ENCODE data around the gene POLD2.
"Not testable (repeated sequence)": the region's sequence is repeated elsewhere in the genome, so short reads cannot be mapped to it uniquely, and the experiment has no call there.

Gene POLD2

DNA sequence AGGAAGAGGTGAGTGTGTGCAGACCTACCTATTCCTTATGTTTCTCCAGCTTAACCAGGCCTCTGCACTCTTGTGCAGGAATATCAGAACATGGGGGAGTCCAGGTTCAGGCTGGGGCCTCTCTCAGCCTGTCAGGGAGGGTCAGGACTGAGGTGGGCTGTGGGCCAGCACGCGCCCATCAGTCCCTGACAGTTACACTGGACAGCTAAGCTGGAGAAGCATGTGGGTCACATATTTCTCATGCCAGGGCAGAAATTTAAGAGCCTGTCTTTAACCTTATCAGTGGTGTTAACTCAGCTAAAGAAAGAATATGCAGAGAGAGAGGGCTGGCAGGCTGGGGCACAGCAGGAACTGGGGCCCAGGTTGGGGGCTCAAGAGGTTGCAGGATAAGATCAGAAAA lies 8.7 kb upstream of the POLD2 start:
- POLR2A ChIA-PET: interaction anchor here (0.6 to 1.3 kb wide), 2 partner anchors 9 to 64 kb away, joined by 3 read pairs; partner anchors contain the start of gene POLD2
- CTCF ChIA-PET: interaction anchor here (0.9 to 1.9 kb wide), 6 partner anchors 10 to 65 kb away, joined by 3 to 10 read pairs (median 5); no protein-coding TSS in a partner anchor
- no peak overlapping the region for H3K4me3 ChIP-seq (ENCODE audit: low read depth, low read length)
- TF ChIP-seq, protein P1, sequence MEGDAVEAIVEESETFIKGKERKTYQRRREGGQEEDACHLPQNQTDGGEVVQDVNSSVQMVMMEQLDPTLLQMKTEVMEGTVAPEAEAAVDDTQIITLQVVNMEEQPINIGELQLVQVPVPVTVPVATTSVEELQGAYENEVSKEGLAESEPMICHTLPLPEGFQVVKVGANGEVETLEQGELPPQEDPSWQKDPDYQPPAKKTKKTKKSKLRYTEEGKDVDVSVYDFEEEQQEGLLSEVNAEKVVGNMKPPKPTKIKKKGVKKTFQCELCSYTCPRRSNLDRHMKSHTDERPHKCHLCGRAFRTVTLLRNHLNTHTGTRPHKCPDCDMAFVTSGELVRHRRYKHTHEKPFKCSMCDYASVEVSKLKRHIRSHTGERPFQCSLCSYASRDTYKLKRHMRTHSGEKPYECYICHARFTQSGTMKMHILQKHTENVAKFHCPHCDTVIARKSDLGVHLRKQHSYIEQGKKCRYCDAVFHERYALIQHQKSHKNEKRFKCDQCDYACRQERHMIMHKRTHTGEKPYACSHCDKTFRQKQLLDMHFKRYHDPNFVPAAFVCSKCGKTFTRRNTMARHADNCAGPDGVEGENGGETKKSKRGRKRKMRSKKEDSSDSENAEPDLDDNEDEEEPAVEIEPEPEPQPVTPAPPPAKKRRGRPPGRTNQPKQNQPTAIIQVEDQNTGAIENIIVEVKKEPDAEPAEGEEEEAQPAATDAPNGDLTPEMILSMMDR (IDR thresholded peaks at IDR 0.05; ENCODE audit: insufficient read depth, low read length, missing control alignments): no peak
- no peak for DNase-seq (ENCODE audit: low read depth, low spot score)

DNA sequence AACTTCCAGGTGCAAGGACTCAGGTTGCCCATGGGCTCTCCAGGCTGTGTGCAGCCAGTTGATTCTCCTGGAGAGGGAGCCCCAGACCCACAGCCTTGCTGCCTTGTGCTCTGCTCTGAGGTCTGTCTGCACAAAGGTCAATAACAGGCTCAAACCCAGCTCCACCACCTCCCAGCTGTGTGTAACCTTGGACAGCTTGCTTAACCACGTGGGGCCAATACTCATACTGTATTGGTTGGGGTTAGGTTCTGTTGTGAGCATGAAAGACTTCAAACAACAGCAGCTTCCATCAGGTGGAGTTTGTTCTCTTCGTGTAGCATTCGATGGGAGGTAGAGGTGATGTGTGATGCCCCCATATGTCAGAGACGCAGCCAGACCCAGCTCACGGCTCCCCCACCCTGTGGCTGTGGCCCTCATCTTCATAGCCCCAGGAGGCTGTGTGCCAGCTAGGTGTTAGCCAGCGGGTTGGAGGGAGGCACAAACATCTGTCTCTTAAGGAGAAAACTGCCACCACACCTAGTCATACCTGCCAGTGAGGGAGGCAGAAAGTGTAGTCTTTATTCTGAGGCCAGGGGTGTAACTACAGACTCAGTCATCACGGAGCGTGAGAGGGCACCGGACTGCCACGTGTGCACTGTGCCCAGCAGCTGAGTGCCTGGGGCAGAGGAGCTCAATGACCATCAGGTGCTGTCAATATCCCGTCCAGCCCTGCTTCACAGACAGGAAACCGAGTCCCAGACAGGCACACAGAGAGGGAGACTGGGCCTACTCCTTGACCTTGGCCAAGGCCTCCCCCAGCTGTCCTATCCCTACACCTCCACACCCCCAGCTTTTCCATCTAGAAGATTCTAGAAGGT lies 8.1 kb upstream of the POLD2 start:
- TF ChIP-seq, protein P1 (IDR thresholded peaks at IDR 0.05; ENCODE audit: insufficient read depth, low read length, missing control alignments): peak; percentile 42
- H3K4me3 ChIP-seq (ENCODE audit: low read depth, low read length): no peak overlapping the region
- CTCF ChIA-PET: interaction anchor here (1.0 to 1.9 kb wide), 6 partner anchors 11 to 65 kb away, joined by 3 to 10 read pairs (median 5); no protein-coding TSS in a partner anchor
- DNase-seq (ENCODE audit: low read depth, low spot score): no peak
- POLR2A ChIA-PET: interaction anchor here (1.3 kb wide), 1 partner anchor 9 kb away, joined by 3 read pairs; the partner anchor contains the start of gene POLD2

DNA sequence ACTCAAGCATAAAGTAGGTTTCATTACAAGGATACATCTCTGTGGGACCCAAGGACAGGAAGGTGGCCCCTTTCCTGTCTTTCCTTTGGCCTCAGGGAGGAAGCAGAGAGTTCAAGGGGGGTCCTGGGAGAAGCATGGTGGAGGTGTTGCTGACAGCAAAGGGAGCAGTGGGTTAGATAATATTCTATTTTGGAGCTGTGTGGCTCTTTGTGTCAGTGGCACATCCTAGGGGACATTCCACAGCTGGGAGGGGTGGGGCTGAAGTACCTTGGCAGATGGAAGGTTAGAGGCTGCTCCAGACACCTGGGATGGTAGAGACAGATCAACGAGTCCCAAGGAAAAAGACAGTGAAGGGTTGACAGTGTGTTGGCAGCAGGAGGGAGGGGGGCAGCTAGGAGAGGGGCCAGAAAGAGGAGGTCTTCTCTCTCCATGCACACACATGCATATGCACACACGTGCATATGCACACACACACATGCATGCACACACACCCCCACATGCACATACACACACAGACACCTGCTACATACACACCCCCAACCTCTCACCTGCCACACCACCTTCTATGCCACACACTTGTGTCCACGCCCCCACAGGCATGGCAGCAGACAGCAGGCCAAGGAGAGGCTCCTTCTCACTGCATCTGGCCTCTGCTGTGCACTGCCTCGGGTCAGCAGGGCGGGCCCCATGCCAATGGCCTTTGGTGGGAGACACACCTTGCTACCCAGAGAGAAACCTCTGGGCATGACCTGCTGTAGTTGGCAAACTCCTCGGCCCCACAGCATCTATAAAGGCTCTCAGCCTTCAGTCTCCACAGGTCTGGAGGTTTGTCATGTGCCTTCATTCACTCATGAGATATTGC lies 5.6 kb upstream of the POLD2 start:
- ChIA-PET CTCF (no interaction called here), POLR2A (no interaction called here)
- TF ChIP-seq, protein P1 (IDR thresholded peaks at IDR 0.05; ENCODE audit: insufficient read depth, low read length, missing control alignments): no peak
- no peak for DNase-seq (ENCODE audit: low read depth, low spot score)
- no peak overlapping the region for H3K4me3 ChIP-seq (ENCODE audit: low read depth, low read length)

DNA sequence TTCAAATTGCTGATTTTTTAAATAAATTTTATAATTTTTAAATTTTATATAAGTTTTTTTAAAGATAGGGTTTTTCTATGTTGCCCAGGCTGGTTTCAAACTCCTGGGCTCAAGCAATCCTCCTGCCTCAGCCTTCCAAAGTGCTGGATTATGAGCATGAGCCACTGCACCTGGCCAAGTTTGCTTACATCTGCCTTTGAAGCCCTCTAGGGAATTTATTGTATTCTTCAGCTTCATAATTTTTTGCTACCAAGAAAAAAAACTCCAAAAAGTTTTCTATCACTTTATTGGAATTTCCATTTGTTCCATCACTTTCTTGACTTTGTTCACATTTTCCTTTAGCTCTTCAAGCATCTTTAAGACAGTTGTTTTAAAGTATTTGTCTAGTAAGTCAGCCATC lies 3.8 kb upstream of the POLD2 start:
- ChIA-PET CTCF (interaction anchor here (1.3 kb wide), 1 partner anchor 70 kb away, joined by 3 read pairs; no protein-coding TSS in a partner anchor), POLR2A (no interaction called here)
- no peak for DNase-seq (ENCODE audit: low read depth, low spot score)
- no peak overlapping the region for H3K4me3 ChIP-seq (ENCODE audit: low read depth, low read length)
- TF ChIP-seq, protein P1 (IDR thresholded peaks at IDR 0.05; ENCODE audit: insufficient read depth, low read length, missing control alignments): no peak

DNA sequence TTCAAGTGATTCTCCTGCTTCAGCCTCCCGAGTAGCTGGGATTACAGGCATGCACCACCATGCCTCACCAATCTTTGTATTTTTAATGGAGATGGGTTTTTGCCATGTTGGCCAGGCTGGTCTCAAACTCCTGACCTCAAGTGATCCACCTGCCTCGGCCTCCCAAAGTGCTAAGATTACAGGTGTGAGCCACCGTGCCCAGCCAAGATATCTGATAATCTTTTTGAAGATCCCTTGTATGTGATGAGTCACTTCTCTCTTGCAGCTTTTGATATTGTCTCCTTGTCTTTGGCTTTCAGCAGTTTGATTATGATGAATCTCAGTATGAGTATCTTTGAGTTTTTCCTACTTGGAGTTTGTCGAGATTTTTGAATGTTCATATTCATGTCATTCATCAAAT lies 3.2 kb upstream of the POLD2 start:
- CTCF ChIA-PET: interaction anchor here (1.1 to 1.7 kb wide), 2 partner anchors 69 to 86 kb away, joined by 3 read pairs; no protein-coding TSS in a partner anchor
- H3K4me3 ChIP-seq (ENCODE audit: low read depth, low read length); DNase-seq (ENCODE audit: low read depth, low spot score); POLR2A ChIA-PET: not testable (repeated sequence)

DNA sequence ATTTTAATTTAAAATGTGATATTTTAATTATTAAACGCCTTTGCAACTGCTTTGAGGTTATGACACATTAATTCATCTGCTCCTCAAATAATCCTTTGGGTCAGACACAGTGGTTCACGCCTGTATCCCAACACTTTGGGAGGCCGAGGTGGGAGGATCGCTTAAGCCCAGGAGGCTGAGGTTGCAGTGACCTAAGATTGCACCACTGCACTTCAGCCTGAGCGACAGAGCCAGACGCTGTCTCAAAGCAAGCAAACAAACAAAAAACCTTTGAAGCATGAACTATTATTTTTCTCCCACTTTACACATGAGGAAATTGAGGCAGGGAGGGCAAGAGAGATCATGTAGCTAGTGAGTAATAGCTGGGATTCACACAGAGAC lies 1.5 kb upstream of the POLD2 start:
- H3K4me3 ChIP-seq (ENCODE audit: low read depth, low read length): no peak overlapping the region
- TF ChIP-seq, protein P1 (IDR thresholded peaks at IDR 0.05; ENCODE audit: insufficient read depth, low read length, missing control alignments): no peak
- DNase-seq (ENCODE audit: low read depth, low spot score): no peak
- CTCF ChIA-PET: interaction anchor here (0.9 to 3.0 kb wide), 7 partner anchors 24 to 116 kb away, joined by 3 to 14 read pairs (median 4); no protein-coding TSS in a partner anchor
- POLR2A ChIA-PET: interaction anchor here (1.2 to 1.4 kb wide), 2 partner anchors 52 to 59 kb away, joined by 4 to 5 read pairs; partner anchors contain the start of gene PGAM2

Measured in AG04449 (cell line).